ENCODE results near the gene RANBP10. TPM values are rescaled to one million over a fixed set of nuclear protein-coding genes. Genes with fewer than 3 reads are reported as not detected.

RANBP10 gene
- total and polyA plus RNA-seq, 9 of the 15 experiments (the other 6 are each of a cell fraction or from before 2014, with no cell fraction given) = 0.61 to 19.3 (median 5.9) TPM

GRCh38 chr16:67847064-67847861 lies 40.9 kb upstream of the RANBP10 start, which contains the start of gene CENPT (continued):
- no peak for TF ChIP-seq CHD7 (IDR thresholded peaks at IDR 0.05; ENCODE audit: low read depth, low read length)
- no peak for TF ChIP-seq RAD51 (IDR thresholded peaks at IDR 0.05; ENCODE audit: borderline replicate concordance, low read depth)
- no peak for TF ChIP-seq ZNF280A (IDR thresholded peaks at IDR 0.05; ENCODE audit: low read depth, partially characterized antibody)
- TF ChIP-seq ZNF511 (CRISPR knock-in tag; IDR thresholded peaks at IDR 0.05) = no peak
- TF ChIP-seq NCOA6 (IDR thresholded peaks at IDR 0.05) = no peak
- TF ChIP-seq MCM5 (IDR thresholded peaks at IDR 0.05; ENCODE audit: low read depth) = no peak
- TF ChIP-seq SMARCC2 (IDR thresholded peaks at IDR 0.05; ENCODE audit: low read depth) = no peak
- TF ChIP-seq ADNP (tag; IDR thresholded peaks at IDR 0.05) = no peak
- no peak for TF ChIP-seq ZNF263 (CRISPR knock-in tag; IDR thresholded peaks at IDR 0.05; ENCODE audit: borderline replicate concordance)
- TF ChIP-seq KLF13 (tag; IDR thresholded peaks at IDR 0.05; ENCODE audit: borderline replicate concordance, low read depth) = peak; percentile 70; the same call in 1 of the 2 replicates
- TF ChIP-seq MEF2D (tag; conservative IDR thresholded peaks at IDR 0.05; ENCODE audit: low read depth) = no peak
- TF ChIP-seq ZFP91 (CRISPR knock-in tag; IDR thresholded peaks at IDR 0.05) = no peak
